T-helper 9 cell (primary cell): Measurements from ENCODE around the gene FAM13A.

Source experiments
- DNase-seq: peaks from one replicate; pipeline ENCODE4 v3.0.0-alpha.2; 2020

FAM13A gene

DNA sequence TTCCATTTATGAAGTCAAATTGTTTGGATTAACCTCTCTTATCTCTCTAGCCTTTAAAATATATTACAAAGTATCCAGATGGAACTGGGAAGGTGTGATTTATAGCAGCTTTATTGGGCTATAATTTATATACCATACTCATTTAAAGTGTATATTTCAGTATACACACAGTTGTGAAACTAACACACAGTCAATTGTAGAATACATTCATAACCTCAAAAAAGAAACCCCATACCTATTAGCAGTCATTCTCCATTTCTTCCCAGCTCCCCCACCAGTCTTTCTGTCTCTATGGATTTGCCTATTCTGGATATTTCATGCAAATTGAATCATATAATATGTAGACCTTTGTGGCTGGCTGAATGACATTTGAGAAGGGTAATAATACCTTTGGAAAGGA lies 351.8 kb downstream of the FAM13A start:
- no peak for DNase-seq

DNA sequence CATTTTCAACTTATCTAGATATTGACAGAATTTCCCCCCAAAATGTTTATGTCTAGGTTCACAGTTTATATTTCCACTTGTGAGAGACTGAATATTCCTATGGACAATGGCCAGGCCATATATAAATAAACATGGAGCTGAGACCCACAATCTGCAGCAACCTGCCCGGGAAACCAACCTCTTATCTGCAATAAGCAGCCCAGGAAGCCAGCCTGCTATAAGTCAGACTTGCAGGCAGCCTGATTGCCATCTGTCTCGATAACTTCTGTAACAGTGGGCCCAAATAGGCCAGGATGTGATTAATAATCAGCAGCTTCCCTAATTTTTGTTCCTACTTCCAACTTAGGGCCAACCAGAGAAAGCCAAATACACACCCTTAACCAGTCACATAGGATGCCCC lies 354.2 kb downstream of the FAM13A start:
- no peak for DNase-seq

DNA sequence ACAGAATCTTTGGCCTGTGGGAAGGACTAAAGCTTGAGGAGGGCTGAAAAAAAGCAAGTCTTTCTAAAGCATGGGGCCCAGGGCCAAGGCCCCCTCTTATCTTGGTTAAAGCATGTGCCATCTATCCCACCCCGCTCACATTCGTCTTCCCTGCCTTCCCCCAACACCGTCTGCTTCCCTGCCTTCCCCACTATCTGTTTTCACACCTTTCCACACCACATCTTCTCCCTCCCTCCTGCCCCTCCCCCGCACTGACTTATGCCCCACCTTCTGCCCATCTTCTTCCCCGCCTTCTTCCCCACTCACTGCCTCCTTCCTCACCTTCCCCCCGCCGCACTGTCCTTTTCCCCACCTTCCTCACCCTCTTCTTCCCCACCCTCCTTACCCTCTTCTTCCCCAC lies 358.5 kb downstream of the FAM13A start:
- no peak for DNase-seq

DNA sequence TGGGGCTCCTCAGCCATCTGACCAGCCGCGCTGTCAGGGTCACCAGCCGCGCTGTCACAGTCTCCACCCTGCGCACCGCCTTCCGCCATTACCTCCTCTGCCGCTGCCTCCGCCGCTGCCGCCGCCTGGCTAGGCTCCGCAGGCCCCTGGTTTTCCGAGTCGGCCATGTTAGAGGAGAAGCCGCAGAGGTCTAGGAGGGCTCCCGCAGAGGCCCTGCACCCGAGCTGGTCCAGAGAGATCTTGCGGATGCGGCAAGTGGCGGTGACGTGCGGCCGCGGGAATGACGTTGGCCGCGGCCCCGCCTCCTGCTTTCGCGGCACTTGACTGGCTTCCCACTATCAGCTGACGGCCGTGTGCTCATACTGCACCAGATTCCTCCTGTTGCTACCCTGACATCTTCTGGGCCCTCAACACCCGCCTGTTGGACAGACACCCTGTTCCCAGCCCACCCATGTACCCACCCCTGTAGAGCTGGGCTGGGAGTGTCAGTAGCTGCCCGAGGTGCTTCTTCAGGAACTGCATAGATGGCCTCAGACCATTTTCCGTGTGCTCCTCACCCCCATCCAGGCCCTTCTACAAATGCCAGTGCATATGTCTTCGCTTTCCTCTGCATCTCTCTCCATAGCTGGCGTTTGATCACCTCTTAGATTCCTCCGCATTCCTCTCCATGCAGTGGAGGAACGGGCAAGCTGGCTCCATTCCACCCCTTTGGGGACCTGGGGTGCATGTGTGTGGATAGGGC lies 359.2 kb downstream of the FAM13A start, which contains the start of gene NAP1L5:
TSS of gene NAP1L5 (minus strand) at position 242 of the 742 bp plus-strand sequence. CDS start at position 167, 75 bp downstream.
- DNase-seq, result peak; percentile 62

DNA sequence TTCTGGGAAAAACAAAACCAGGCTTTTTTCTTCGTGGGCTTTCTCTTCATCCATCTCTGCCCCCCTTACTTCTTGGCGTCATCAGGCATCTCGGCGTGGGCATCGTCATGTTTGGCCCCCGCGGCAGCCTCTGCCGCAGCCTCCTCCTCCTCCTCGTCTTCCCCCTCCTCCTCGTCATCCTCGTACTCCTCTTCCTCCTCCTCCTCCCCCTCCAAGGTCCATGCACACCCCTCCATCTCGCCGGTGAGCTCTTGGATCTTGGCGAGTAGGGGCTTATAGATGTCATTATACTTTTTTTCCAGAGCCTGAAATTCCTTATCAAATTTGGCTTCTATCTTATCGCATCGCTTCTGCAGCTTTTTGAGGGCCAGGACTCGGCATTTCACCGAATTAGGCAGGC lies 359.8 kb downstream of the FAM13A start:
- no peak for DNase-seq

DNA sequence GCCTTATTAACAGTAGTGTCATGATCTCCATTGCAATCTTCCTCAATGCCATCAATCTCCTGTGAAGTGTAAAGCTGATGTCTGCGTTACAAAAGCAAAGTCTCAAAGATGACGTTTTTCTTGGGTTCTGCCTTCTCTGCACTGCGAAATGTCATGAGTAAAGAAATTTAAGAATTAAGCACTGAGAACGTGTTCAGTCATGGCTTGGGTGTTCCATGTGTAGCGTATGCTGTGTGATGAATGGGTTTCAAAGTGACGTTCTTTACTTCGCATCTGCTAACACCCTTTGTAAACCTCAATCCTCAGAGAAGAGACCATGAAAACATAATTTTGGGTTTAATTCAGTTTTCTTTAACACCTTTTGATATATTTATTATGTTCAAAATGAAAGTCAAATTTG lies 360.4 kb downstream of the FAM13A start:
- DNase-seq, result no peak

DNA sequence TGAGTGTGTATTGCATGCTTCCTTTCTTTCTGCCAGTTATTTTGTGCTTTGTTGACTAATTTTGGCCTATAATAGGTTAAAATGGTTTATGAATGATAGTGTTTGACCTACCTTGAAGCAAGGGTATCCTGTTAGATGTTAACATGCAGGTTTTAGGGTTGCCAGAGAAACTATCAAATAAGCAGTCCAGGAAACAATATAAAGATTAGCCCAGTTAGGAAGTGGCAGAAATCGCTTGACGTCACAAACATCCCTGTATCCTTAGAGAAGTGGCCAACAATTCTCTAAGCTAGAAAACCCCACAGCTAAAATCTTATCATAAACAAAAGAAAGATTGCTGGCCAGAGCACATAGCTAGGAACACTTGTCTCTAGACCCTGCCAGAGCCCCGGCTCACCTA lies 363.2 kb downstream of the FAM13A start:
- no peak for DNase-seq

DNA sequence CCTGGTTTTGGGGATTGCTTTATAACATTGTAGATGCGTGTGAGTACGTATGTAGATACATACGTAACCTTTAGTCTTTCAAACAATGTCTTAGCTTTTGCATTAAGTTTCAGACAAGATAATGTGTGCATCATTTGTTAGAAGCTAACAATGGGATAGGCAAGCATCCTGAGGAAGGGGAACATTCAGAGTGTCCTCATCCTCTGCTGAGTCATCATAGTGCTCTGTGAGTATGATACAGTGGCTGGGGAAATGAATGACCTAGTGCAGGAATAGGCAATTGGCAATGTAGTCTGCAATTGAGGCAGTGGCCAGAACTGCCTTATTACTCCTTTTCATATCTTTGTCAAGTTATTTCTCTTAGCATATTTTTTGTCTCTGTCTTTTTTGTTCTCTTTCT lies 366.6 kb downstream of the FAM13A start:
- DNase-seq, result no peak

DNA sequence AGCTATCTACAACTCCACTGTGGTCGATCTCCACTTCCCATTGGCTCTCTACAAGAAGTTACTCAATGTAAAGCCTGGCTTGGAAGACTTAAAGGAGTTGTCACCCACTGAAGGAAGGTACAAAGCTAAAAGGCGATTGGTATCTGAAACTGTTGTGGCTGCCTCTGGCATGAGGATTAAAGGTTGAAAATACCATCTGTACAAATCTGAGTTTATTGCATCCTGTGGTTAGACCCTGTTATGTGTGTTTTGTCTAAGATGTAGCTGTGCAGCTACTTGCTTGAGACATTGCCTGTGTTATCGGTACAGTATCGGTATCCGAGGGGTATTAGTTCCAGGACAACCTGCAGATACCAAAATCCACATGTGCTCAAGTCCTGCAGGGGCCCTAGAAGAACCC lies 375.8 kb downstream of the FAM13A start:
- DNase-seq, result no peak
